ENCODE results near the gene RLN3. TPM values are rescaled to one million over a fixed set of nuclear protein-coding genes. Genes with fewer than 3 reads are reported as not detected.
A peak's percentile ranks its signal among the peaks of the same experiment; 100 is the strongest.

Gene RLN3
- total RNA-seq, 1 donor from 2014 or later = not detected

DNA sequence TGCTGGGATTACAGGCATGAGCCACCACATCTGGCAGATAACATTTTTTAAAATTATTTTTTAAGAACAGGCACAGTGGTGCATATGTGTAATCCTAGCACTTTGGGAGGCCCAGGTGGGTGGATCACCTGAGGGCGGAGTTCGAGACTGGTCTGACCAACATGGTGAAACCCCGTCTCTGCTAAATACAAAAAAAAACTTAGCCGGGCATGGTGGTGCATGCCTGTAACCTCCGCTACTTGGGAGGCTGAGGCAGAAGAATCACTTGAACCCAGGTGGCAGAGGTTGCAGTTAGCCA, 34.6 kb downstream of the RLN3 start:
- ATAC-seq = no peak

DNA sequence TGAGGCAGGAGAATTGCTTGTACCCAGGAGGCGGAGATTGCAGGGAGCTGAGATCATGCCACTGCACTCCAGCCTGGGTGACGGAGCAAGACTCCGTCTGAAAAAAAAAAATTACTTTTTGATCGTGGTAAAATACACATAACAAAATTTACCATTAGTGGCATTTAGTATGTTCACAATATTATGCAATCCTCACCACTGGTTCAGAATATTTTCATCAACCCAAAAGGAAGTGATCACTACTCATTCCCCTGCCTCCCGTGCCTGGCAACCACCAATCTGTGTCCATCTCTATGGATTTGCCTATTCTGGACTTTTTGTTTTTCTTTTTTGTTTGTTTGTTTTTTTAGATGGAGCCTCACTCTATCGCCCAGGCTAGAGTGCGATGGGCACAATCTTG, 35.2 kb downstream of the RLN3 start:
- ATAC-seq = no peak
- DNase-seq (ENCODE audit: low spot score) = no peak
- intact Hi-C loops (cut with DNase I) = no loop called here

More for the DNA sequence above, 34.6 kb downstream of the RLN3 start:
- intact Hi-C loops (cut with DNase I) = no loop called here
- DNase-seq (ENCODE audit: low spot score) = no peak

DNA sequence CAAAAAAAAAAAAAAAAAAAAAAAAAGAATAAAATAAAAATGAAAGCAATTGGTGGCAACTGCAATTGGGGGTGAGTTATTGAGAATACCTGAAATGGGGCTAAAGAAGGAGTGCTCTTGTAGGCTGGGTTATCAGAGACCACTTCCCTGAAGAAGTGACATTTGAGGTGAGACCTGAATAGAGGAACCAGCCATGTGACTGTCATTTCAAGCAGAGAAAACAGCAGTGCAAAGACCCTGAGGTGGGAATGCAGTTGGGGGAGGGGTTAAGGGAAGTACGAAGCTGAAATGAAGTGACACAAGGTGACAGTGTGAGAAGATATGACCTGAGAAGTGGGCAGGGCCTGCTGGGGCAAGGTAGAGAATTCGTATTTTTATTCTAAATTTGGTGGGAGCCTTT, 38.2 kb downstream of the RLN3 start:
- no peak for DNase-seq (ENCODE audit: low spot score)
- ATAC-seq = no peak
- intact Hi-C loops (cut with DNase I) = no loop called here

DNA sequence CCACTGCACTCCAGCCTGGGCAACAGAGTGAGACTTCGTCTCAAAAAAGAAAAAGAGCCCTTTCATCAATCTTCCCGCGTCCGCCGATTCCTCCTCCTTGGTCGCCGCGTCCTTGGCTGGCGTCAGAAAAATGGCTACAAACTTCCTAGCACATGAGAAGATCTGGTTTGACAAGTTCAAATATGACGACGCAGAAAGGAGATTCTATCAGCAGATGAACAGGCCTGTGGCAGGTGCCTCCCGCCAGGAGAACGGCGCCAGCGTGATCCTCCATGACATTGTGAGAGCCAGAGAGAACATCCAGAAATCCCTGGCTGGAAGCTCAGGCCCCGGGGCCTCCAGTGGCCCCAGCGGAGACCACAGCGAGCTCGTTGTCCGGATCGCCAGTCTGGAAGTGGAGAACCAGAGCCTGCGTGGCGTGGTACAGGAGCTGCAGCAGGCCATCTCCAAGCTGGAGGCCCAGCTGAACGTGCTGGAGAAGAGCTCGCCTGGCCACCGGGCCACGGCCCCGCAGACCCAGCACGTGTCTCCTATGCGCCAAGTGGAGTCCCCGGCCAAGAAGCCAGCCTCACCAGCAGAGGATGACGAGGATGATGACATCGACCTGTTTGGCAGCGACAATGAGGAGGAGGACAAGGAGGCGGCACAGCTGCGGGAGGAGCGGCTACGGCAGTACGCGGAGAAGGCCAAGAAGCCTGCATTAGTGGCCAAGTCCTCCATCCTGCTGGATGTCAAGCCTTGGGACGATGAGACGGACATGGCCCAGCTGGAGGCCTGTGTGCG, 42.5 kb downstream of the RLN3 start:
- ATAC-seq (no peak), DNase-seq (ENCODE audit: low spot score) (no peak)

DNA sequence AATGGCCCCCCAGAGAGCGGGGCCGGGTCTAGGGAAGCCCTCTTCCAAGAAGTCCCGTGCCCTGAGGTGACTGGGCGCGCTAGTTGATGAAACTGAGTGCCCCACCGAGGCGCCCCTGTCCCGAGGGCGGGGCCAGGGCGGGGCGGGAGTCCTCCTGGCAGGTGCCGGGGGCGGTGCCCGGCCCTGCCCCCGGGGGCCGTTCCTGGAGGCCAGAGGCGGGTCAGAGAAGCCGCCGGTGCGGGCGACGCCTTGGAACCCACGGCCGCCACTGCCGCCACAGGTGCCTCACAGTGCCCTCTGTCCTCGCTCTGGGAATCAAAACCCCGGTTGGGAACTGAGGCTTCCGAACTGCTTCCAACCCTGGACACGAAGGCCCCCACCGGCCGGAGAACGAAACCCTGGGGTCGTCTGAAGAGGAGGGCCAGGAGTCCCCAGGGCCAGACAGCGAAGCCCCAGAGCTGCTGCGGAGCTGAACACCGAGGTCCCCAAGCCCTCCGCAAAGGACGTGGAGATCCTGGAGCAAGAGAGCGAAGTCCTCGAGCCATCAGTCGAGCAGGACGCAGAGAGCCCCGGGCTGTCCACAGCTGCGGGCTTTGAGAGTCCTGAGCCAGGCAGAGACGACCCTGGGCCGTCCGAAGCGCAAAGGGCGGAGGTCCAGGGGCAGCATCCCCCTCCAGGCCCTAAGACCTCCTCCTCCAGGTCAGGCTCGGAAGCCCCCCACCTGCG, 44.8 kb downstream of the RLN3 start, which contains the start of gene MISP3:
Gene MISP3, plus strand, starts transcription at position 252 of the 726 bp plus-strand sequence. CDS start 524 bp downstream, outside the sequence.
- DNase-seq (ENCODE audit: low spot score) = peak; percentile 68
- intact Hi-C loops (cut with DNase I) = no loop called here
- peak; percentile 3 for ATAC-seq

More for the DNA sequence above, 42.5 kb downstream of the RLN3 start:
- intact Hi-C loops (cut with DNase I) = no loop called here

DNA sequence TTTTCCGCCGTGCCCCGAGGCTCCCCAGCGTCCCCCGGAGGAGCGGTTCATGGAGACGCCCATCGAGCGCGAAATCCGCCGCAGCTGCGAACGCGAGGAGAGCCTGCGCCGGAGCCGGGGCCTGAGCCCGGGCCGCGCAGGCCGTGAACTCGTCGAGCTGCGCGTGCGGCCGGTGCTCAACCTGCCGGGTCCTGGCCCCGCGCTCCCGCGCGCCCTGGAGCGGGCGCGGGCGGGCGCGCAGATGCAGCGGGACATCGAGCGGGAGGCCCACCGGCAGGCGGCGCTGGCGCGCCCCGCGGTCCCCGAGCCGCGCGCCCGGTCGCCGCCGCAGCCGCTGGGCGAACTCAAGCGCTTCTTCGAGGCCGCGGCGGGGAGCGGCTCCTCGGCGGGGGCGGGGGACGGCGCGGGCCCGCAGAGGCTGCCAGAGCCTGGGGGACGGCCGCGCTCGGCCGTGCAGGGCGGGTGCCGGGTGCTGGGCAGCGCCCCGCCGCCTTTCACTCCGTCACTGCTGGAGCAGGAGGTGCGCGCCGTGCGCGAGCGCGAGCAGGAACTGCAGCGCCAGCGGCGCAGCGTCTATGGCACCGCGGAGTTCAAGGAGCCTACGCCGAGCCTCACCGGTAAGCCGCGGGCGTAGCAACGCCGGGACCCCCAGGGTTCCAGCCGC, 45.4 kb downstream of the RLN3 start:
- peak; percentile 83 for DNase-seq (ENCODE audit: low spot score)
- ATAC-seq = peak; percentile 58
- intact Hi-C loops (cut with DNase I) = no loop called here

DNA sequence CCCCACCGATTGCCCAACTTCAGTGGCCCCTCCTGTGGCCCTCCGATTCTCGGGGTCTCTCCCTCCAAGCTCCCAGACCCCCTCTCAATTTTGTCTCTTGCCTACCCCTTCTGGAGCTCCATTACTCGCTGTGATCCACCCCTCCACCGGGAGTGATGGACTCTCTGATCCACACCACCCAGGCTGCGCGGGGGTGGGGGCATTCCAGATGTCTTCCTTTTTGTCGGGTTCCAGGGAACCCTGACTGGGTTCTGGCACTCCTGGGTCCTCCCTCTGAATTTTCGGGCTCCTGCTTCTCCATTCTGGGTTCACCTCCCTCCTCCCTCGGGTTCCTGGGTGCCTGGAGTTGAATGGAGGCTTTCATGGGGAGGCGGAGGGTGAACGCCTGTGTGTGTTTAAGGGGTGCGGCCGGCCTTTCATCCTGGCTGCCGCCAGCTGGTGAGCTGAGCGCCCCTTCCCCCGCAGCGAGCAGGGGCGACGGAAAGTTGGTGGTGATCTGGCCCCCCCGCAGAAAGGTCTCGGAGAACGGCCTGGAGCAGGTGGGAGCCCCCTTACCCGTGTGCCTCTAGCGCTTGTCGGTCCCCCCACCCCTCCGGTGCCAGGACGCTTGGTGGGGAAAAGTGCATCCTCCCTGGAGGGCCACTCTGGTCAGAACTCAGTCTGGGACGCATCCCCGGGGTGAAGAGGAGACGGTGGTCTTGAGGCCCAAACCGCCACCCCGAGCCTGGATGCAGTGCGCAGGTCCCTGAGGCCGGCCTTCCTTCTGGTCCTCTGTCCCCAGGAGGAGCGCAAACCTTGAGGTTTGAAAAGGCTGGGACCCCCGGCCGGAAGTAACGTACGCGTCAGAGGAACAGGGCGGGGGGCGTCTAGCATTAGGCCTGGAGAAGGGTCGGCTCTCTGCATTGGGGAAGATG, 46.2 kb downstream of the RLN3 start:
- ATAC-seq (peak; percentile 23), DNase-seq (ENCODE audit: low spot score) (no peak)
- intact Hi-C loops (cut with DNase I) = no loop called here

DNA sequence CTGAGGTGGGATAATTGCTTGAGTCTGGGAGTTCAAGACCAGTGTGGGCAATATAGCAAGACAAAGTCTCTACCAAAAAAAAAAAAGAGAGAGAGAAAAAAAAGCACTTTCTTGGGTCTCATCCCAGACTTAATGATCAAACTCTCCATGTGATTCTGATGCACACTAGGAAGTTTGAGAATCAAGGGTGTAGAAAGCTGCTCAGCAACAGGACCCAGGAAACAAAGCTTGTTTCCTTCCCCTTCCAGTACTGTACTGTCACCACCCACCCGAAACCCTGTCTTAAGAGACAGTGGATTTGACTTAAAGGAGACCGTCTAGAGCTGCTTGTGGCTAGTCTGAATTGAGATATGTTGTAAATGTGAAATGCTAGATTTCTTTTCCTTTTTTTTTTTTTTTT, 50.5 kb downstream of the RLN3 start:
- ATAC-seq = no peak
- intact Hi-C loops (cut with DNase I) = no loop called here
- DNase-seq (ENCODE audit: low spot score) = no peak

Other genes starting within 250 kb of the RLN3 start
- gene ZSWIM4, start 232.7 kb upstream of the RLN3 start, total RNA-seq = 8.2 TPM
- 1.4 TPM for gene NANOS3, start 151.0 kb upstream of the RLN3 start, total RNA-seq
- 3.4 TPM for gene BRME1, start 122.0 kb upstream of the RLN3 start, total RNA-seq
- 45.3 TPM for gene CC2D1A, start 121.9 kb upstream of the RLN3 start, total RNA-seq
- gene PODNL1, start 89.7 kb upstream of the RLN3 start, total RNA-seq = 17.8 TPM
- 24.7 TPM for gene DCAF15, start 75.6 kb upstream of the RLN3 start, total RNA-seq
- 16.1 TPM for gene RFX1, start 21.8 kb upstream of the RLN3 start, total RNA-seq
- gene IL27RA, start 3.6 kb downstream of the RLN3 start, total RNA-seq = 5.7 TPM
- gene PALM3, start 33.9 kb downstream of the RLN3 start, total RNA-seq = 4.5 TPM
- 5.6 TPM for gene MISP3, start 44.6 kb downstream of the RLN3 start, total RNA-seq
- gene C19orf67, start 57.6 kb downstream of the RLN3 start, total RNA-seq = not detected
- 22.2 TPM for gene SAMD1, start 62.6 kb downstream of the RLN3 start, total RNA-seq
- 78.0 TPM for gene PRKACA, start 89.6 kb downstream of the RLN3 start, total RNA-seq
- 0.22 TPM for gene ASF1B, start 108.4 kb downstream of the RLN3 start, total RNA-seq
- 11.8 TPM for gene ADGRL1, start 178.0 kb downstream of the RLN3 start, total RNA-seq

Measured in sciatic nerve (tissue), 2 donors.